OCI-LY7 (cell line): ENCODE results near the gene CCDC102B. TPM values are rescaled to one million over a fixed set of nuclear protein-coding genes. Genes with fewer than 3 reads are reported as not detected.

Experiments used
- BruUV-seq: library from RNA; stranded (reverse); fragments of 400-500 nt; replicated peaks from 2 replicates; lab custom pipeline; 2021; lab: Mats Ljungman, UMichigan
- CTCF ChIA-PET: fragments of 300-600 bp; sonication (Branson Sonifier 250); formaldehyde crosslinking; loops from one replicate; lab custom pipeline; 2022; ENCODE audit warnings: antibody characterized with exemption; ENCODE audit not compliant: unreplicated experiment; lab: Charles Lee
- POLR2A ChIA-PET: fragments of 300-600 bp; sonication (Branson Sonifier 250); formaldehyde crosslinking; loops from one replicate; lab custom pipeline; 2022; ENCODE audit warnings: antibody characterized with exemption; lab: Charles Lee
- DNase-seq: peaks from one replicate; pipeline ENCODE4 v3.0.0-alpha.2; 2015; ENCODE audit warnings: low spot score
- H2AFZ ChIP-seq: fragments of 200-600 bp; sonication (generic), shearing (Covaris generic); 2 replicates; pipeline ENCODE4 v1.6.1; 2014; ENCODE audit warnings: mild to moderate bottlenecking, antibody characterized with exemption, low read length, moderate library complexity
- H3K27ac ChIP-seq: fragments of 200-600 bp; sonication (generic); 2 replicates; pipeline ENCODE4 v1.5.1; 2014; ENCODE audit warnings: mixed run types, low read depth, mild to moderate bottlenecking, moderate library complexity, low read length, inconsistent platforms; ENCODE audit not compliant: poor library complexity, severe bottlenecking
- H3K36me3 ChIP-seq: fragments of 200-600 bp; sonication (generic); 2 replicates; pipeline ENCODE4 v1.6.1; 2014; ENCODE audit warnings: mild to moderate bottlenecking, antibody characterized with exemption, low read length, moderate library complexity, mixed read lengths; ENCODE audit not compliant: insufficient read depth
- H3K4me1 ChIP-seq: fragments of 200-600 bp; sonication (generic); 2 replicates; pipeline ENCODE4 v1.5.1; 2014; ENCODE audit warnings: mild to moderate bottlenecking, low read length; ENCODE audit not compliant: insufficient read depth, poor library complexity, severe bottlenecking
- H3K4me2 ChIP-seq: fragments of 200-600 bp; sonication (generic); 2 replicates; pipeline ENCODE4 v1.6.1; 2014; ENCODE audit warnings: mild to moderate bottlenecking, low read length
- H3K4me3 ChIP-seq: fragments of 200-600 bp; sonication (generic); 2 replicates; pipeline ENCODE4 v1.5.1; 2014; ENCODE audit warnings: mild to moderate bottlenecking, low read depth, low read length; ENCODE audit not compliant: poor library complexity, severe bottlenecking
- H3K79me2 ChIP-seq: fragments of 200-600 bp; sonication (generic); 2 replicates; pipeline ENCODE4 v1.6.1; 2016; ENCODE audit warnings: low read depth, mild to moderate bottlenecking, low read length, moderate library complexity, mixed read lengths; ENCODE audit not compliant: insufficient read depth
- H3K9me2 ChIP-seq: fragments of 200-600 bp; sonication (generic); 2 replicates; pipeline ENCODE4 v1.6.1; 2016; ENCODE audit warnings: mild to moderate bottlenecking, low read length, mixed read lengths; ENCODE audit not compliant: insufficient read depth
- H3K9me3 ChIP-seq: fragments of 200-600 bp; sonication (generic); 2 replicates; pipeline ENCODE4 v1.6.1; 2014; ENCODE audit warnings: mild to moderate bottlenecking, mixed run types, low read length, mixed read lengths
- H4K20me1 ChIP-seq: fragments of 200-600 bp; sonication (generic); 2 replicates; pipeline ENCODE4 v1.6.1; 2014; ENCODE audit warnings: mild to moderate bottlenecking, antibody characterized with exemption, low read length, moderate library complexity, mixed read lengths; ENCODE audit not compliant: insufficient read depth
- EZH2phosphoT487 ChIP-seq: fragments of 200-600 bp; sonication (generic); IDR thresholded peaks from 2 replicates; pipeline ENCODE4 v1.6.1; 2018; ENCODE audit warnings: low read depth, borderline replicate concordance, mild to moderate bottlenecking, mixed run types, antibody characterized with exemption, low read length, moderate library complexity, mixed read lengths
- intact Hi-C: fragments of 100-400 bp; cut with micrococcal nuclease; formaldehyde crosslinking; loops from one replicate; pipeline ENCODE4 v1.10.0; 2022; ENCODE audit not compliant: unreplicated experiment
- total RNA-seq, 2 experiments: library from RNA; depleted of rRNA in 1 of 2; stranded (reverse); fragments of >200 nt in 1 of 2; shearing (Covaris generic) in 1 of 2; gene quantifications; 2 replicates each; pipeline ENCODE4 v1.2.3, GENCODE V29; 2014 to 2022
- TF ChIP-seq, protein P1 (sequence below): fragments of 200-600 bp; sonication (generic); conservative IDR thresholded peaks from 2 replicates; pipeline ENCODE4 v1.5.1; 2014; ENCODE audit warnings: mild to moderate bottlenecking, antibody characterized with exemption, low read length, moderate library complexity, mixed read lengths

The CCDC102B gene
- total RNA-seq, 2 experiments from 2014 or later: 0.46 to 0.54 TPM

DNA sequence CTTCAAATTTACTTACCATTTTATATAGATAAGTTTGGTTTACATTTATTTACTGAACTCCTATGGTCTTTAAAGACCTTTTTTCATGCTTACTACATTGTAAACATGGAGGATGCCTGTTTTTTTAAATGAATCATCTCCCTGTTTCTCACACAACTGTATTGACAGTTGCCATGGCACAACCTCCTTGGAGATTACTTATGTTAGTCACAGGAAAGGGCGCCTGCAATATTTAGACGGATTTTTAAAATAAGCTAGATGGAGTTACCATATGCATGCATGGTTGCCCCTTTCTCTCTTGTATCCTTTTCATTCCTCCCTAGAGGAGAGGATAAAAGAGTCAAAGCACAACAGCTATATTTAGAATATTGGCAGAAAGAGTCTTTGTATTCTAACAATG, 34.8 kb upstream of the CCDC102B start:
- Histone ChIP-seq H3K4me2 (no peak overlapping the region), H3K79me2 (no peaks in the 10 kb centered on the region), H3K9me3 (no peaks in the 10 kb centered on the region), H3K4me3 (no peak overlapping the region), H3K4me1 (no peaks in the 10 kb centered on the region), H3K27ac (no peak overlapping the region), H3K9me2 (no peaks in the 10 kb centered on the region), H2AFZ (no peak overlapping the region), H3K36me3 (no peaks in the 10 kb centered on the region), H4K20me1 (no peaks in the 10 kb centered on the region)
- TF ChIP-seq, protein P1, sequence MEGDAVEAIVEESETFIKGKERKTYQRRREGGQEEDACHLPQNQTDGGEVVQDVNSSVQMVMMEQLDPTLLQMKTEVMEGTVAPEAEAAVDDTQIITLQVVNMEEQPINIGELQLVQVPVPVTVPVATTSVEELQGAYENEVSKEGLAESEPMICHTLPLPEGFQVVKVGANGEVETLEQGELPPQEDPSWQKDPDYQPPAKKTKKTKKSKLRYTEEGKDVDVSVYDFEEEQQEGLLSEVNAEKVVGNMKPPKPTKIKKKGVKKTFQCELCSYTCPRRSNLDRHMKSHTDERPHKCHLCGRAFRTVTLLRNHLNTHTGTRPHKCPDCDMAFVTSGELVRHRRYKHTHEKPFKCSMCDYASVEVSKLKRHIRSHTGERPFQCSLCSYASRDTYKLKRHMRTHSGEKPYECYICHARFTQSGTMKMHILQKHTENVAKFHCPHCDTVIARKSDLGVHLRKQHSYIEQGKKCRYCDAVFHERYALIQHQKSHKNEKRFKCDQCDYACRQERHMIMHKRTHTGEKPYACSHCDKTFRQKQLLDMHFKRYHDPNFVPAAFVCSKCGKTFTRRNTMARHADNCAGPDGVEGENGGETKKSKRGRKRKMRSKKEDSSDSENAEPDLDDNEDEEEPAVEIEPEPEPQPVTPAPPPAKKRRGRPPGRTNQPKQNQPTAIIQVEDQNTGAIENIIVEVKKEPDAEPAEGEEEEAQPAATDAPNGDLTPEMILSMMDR: no peak
- TF ChIP-seq EZH2phosphoT487: no peak
- BruUV-seq: no TSS peak
- ChIA-PET POLR2A (no interaction called here), CTCF (no interaction called here)
- intact Hi-C loops: no loop called here
- DNase-seq: no peak

DNA sequence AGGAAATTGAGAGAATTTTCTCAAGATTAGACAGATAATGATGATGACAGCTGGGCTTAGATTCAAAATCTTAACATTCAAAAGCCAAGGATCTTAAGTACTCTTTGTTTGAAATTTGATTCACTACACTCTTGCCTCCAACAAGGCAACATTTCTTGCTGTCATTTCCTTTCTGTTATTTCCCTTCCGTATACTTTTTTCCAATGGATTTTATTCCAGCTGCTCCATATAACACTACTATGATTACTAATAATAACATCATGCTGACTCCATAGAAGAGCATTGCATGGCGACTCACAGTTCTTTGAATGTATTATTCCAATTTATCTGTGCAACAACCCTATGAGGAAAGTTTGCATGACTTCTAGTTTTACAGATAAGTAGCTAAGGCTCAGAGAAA, 33.9 kb upstream of the CCDC102B start:
- CTCF ChIA-PET: no interaction called here
- Histone ChIP-seq H2AFZ (no peak overlapping the region), H3K4me1 (no peaks in the 10 kb centered on the region), H3K4me2 (no peak overlapping the region), H3K36me3 (no peaks in the 10 kb centered on the region), H3K79me2 (no peaks in the 10 kb centered on the region), H3K27ac (no peak overlapping the region), H3K9me2 (no peaks in the 10 kb centered on the region), H4K20me1 (no peaks in the 10 kb centered on the region), H3K9me3 (no peaks in the 10 kb centered on the region), H3K4me3 (no peak overlapping the region)
- intact Hi-C loops: no loop called here
- DNase-seq: no peak
- POLR2A ChIA-PET: interaction anchor here (0.6 kb wide), 1 partner anchor 1319 kb away, joined by 3 read pairs; no protein-coding TSS in a partner anchor
- no TSS peak for BruUV-seq
- TF ChIP-seq EZH2phosphoT487: no peak
- TF ChIP-seq, protein P1: no peak

DNA sequence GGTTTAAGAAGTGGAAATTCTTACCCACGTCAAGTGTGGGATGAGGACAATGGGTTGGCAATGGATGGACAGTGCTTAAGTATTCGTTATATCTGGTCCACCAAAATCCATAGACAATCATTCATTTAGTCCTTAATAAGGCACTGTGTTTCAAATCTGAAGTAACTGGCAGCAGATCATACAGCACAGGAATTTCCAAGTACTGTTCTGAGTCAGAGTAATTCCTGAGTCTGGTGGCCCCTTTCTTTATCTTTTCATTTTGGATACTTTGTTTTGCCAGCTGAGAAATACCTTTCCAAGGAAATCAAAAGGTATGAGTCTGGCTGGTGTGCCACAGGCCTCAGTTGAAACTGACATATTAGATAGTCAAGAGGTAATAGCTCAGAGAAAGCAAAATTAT, 31.4 kb upstream of the CCDC102B start:
- H3K79me2 ChIP-seq: no peaks in the 10 kb centered on the region
- no peak for TF ChIP-seq EZH2phosphoT487
- TF ChIP-seq, protein P1: no peak
- POLR2A ChIA-PET: no interaction called here
- no peaks in the 10 kb centered on the region for H3K36me3 ChIP-seq
- no peaks in the 10 kb centered on the region for H3K4me1 ChIP-seq
- BruUV-seq: no TSS peak
- no peak overlapping the region for H3K27ac ChIP-seq
- H2AFZ ChIP-seq: no peak overlapping the region
- no peaks in the 10 kb centered on the region for H3K9me2 ChIP-seq
- no peak overlapping the region for H3K4me2 ChIP-seq
- intact Hi-C loops: no loop called here
- CTCF ChIA-PET: no interaction called here
- no peak overlapping the region for H3K4me3 ChIP-seq
- H4K20me1 ChIP-seq: no peaks in the 10 kb centered on the region
- no peak for DNase-seq
- no peaks in the 10 kb centered on the region for H3K9me3 ChIP-seq
